Small intestine (tissue), 7 donors: Measurements from ENCODE around the gene CCDC107. TPM values are rescaled to one million over a fixed set of nuclear protein-coding genes. Genes with fewer than 3 reads are reported as not detected.

Experiments
- DNase-seq, 2 donors: peaks; one replicate each; pipeline versions ENCODE4 v3.0.0 to v3.0.0-alpha.2; 2013
- FAIRE-seq: peaks from 2 replicates; lab custom pipeline; 2012; peaks lifted over from hg19 to GRCh38; lab: Jason Lieb, UNC
- H3K27ac ChIP-seq, 3 donors: one replicate each; pipeline ENCODE4 v1.5.1; 2013; ENCODE audit warnings: low read length in 2 of 3, mild to moderate bottlenecking in 2 of 3, control low read depth in 1 of 3, inconsistent platforms in 1 of 3, low read depth in 1 of 3, moderate library complexity in 1 of 3
- H3K27me3 ChIP-seq, 3 donors: one replicate each; pipeline ENCODE4 v1.6.1; 2013; ENCODE audit warnings: low read length in 3 of 3, inconsistent platforms in 1 of 3; ENCODE audit not compliant: control insufficient read depth in 3 of 3, insufficient read depth in 3 of 3
- H3K36me3 ChIP-seq, 3 donors: one replicate each; pipeline ENCODE4 v1.6.1; 2013; ENCODE audit warnings: low read length in 3 of 3, inconsistent platforms in 1 of 3, low read depth in 1 of 3, mild to moderate bottlenecking in 1 of 3, moderate library complexity in 1 of 3; ENCODE audit not compliant: control insufficient read depth in 3 of 3, insufficient read depth in 2 of 3
- H3K4me1 ChIP-seq, 3 donors: one replicate each; pipeline ENCODE4 v1.6.1; 2013; ENCODE audit warnings: low read length in 2 of 3, inconsistent platforms in 1 of 3, low read depth in 1 of 3, mild to moderate bottlenecking in 1 of 3, moderate library complexity in 1 of 3; ENCODE audit not compliant: control insufficient read depth in 3 of 3, insufficient read depth in 2 of 3
- H3K4me3 ChIP-seq, 3 donors: one replicate each; pipeline ENCODE4 v1.5.1; 2013; ENCODE audit warnings: low read length in 3 of 3, control low read depth in 1 of 3, inconsistent platforms in 1 of 3, low read depth in 1 of 3, mild to moderate bottlenecking in 1 of 3, moderate library complexity in 1 of 3
- H3K9me3 ChIP-seq, 2 donors: one replicate each; pipeline ENCODE4 v1.6.1; 2013; ENCODE audit warnings: low read depth in 1 of 2, low read length in 1 of 2; ENCODE audit not compliant: control insufficient read depth in 2 of 2, insufficient read depth in 1 of 2
- WGBS, 3 donors: extraction: QIAGEN DNeasy Blood & Tissue Kit; methylation state at CpG; one replicate each; pipeline ENCODE4 v1.1.7; 2013; 5-methylcytosine and 5-hydroxymethylcytosine counted together
- polyA plus RNA-seq, 4 donors: library from polyadenylated mRNA; stranded (reverse) in 3 of 4; unstranded in 1 of 4; fragments of 200-250 nt in 3 of 4; fragments of 120-200 nt in 1 of 4; gene quantifications; one replicate each; pipeline versions ENCODE4 v1.2.1 to v1.2.3, GENCODE V29; 2013
- donor health status: healthy with polysubstance abuse.
- donor health status: control.
- donor health status: control.
- donor health status: Bipolar disorder and iron deficiency.
- donor health status: healthy.

Gene CCDC107
- polyA plus RNA-seq, 4 donors: 10.6 to 49.0 (median 27.3) TPM

GRCh38 chr9:35666549-35666948 lies 8.5 kb downstream of the CCDC107 start:
- H3K27me3 ChIP-seq: no peaks in the 10 kb centered on the region
- peaks cover 0 to 8% (median 0%) of the 10 kb centered on the region in 3 donors for H3K36me3 ChIP-seq
- WGBS, 3 donors: 85 to 92% (median 87%) methylated on average over 5 of the region's 5 CpGs
- peaks cover 0 to 27% (median 2%) of the 10 kb centered on the region in 3 donors for H3K4me1 ChIP-seq
- H3K9me3 ChIP-seq: no peaks in the 10 kb centered on the region
- no peak for DNase-seq
- no peak for FAIRE-seq
- H3K27ac ChIP-seq: no peak overlapping the region
- no peak overlapping the region for H3K4me3 ChIP-seq

DNA sequence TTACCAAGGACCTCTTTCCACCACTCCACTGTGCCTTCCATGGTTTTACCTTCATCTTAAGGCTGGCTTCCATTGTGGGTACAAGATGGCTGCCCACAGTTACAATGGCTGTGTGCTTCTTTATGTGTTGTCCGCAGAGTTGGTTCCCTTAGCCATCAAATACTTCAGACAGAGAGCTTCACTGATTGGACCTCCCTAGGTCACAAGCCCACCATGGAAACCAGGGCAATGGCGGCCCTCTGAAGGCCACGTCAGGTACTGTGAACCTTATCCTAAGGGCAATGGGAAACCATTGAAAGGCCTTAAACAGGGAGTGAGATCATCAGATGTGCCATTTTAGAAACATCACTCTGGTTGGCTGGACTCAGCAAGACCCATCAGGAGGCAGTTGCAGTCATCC lies 9.8 kb downstream of the CCDC107 start:
- Histone ChIP-seq H3K36me3 (no peaks in the 10 kb centered on the region), H3K27ac (no peak overlapping the region), H3K4me3 (no peak overlapping the region), H3K9me3 (no peaks in the 10 kb centered on the region), H3K4me1 (peaks cover 0 to 26% (median 2%) of the 10 kb centered on the region in 3 donors), H3K27me3 (no peaks in the 10 kb centered on the region)
- DNase-seq (no peak), FAIRE-seq (no peak)
- WGBS, 3 donors: 90 to 96% (median 96%) methylated on average over 3 of the region's 3 CpGs

DNA sequence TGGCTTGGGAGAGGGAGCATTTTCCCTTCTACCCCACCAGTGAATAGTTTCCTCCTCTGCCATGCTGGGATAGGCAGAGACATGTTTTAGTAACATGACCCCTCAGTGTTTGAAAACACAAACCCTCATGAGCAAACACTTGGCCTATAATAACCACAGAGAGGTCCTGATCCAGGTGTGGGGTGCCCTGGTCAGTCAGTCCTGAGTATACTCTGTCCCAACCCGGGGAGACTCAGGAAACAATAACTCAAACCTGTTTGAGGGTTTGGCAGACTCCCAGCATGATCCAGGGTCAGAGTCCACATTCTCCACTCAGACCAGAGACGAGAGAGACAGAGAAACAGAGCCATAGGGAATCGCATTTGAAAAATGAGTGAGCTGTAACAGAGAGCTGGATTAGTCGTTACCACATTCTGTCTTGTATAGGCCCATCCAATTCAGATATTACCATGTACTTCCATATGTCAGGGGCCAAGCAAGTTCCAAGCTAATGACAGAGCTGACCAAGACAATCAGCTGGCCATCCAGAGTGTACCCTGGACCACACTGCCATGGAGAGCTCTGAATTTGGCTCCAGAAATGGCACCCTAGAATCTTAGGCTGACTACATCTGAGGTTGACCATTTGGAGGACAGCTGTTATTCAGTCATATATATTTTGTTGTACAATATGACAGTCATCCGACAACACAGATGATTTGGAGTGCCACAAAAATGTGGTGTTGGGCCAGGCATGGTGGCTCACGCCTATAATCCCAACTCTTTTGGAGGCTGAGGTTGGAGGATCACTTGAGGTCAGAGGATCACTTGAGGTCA lies 11.4 kb downstream of the CCDC107 start:
- FAIRE-seq (no peak), DNase-seq (peak; percentile 87 to 97)
- Histone ChIP-seq H3K27ac (peak overlapping the region; percentile 46 to 58 (median 51)), H3K9me3 (no peaks in the 10 kb centered on the region), H3K4me1 (peaks cover 0 to 20% (median 5%) of the 10 kb centered on the region in 3 donors), H3K4me3 (no peak overlapping the region), H3K36me3 (no peaks in the 10 kb centered on the region), H3K27me3 (no peaks in the 10 kb centered on the region)
- 37 to 60% (median 40%) methylated on average over 6 of the region's 6 CpGs for WGBS, 3 donors

DNA sequence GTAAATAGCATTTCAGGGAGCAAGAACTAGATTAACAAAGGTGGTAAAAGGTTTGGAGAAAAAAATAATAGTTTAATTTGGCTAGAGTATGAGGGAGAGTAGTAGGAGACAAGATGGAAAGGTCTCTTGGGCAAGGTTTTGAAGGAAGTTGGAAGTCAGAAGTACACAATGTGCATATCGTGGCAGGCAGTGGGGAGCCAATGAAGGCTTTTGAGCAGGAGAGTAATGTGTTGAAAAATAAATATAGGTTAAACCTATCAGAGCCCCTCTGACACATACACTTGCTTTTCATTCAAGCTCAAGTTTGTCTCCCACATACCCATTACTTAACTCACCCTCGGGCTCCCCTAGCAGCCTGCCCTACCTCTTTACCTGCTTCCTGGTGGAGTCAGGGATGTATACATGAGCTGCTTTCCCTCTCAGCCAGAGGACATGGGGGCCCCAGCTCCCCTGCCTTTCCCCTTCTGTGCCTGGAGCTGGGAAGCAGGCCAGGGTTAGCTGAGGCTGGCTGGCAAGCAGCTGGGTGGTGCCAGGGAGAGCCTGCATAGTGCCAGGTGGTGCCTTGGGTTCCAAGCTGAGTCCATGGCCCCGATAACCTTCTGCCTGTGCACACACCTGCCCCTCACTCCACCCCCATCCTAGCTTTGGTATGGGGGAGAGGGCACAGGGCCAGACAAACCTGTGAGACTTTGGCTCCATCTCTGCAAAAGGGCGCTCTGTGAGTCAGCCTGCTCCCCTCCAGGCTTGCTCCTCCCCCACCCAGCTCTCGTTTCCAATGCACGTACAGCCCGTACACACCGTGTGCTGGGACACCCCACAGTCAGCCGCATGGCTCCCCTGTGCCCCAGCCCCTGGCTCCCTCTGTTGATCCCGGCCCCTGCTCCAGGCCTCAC lies 15.3 kb downstream of the CCDC107 start, which contains the start of gene CA9:
Gene CA9, plus strand, starts transcription at position 797 of the 893 bp plus-strand sequence. Its CDS starts 32 bp downstream, at position 829.
- Histone ChIP-seq H3K27ac (peak within 1 kb of the TSS in 2 of 3 donors; percentile 24 to 48), H3K27me3 (peaks cover 0 to 12% (median 0%) of the 10 kb centered on the region in 3 donors)
- no peak for FAIRE-seq

DNA sequence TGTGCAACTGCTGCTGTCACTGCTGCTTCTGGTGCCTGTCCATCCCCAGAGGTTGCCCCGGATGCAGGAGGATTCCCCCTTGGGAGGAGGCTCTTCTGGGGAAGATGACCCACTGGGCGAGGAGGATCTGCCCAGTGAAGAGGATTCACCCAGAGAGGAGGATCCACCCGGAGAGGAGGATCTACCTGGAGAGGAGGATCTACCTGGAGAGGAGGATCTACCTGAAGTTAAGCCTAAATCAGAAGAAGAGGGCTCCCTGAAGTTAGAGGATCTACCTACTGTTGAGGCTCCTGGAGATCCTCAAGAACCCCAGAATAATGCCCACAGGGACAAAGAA lies 15.9 kb downstream of the CCDC107 start:
- H3K4me3 ChIP-seq: no peak overlapping the region
- no peak for DNase-seq
- peaks cover 3 to 16% (median 5%) of the 10 kb centered on the region in 3 donors for H3K4me1 ChIP-seq
- no peak for FAIRE-seq
- H3K27ac ChIP-seq: peak overlapping the region in 1 of 3 donors; percentile 48
- H3K36me3 ChIP-seq: no peaks in the 10 kb centered on the region
- peaks cover 0 to 12% (median 0%) of the 10 kb centered on the region in 3 donors for H3K27me3 ChIP-seq
- H3K9me3 ChIP-seq: no peaks in the 10 kb centered on the region
- WGBS, 3 donors: 11 to 59% (median 36%) methylated on average over 3 of the region's 3 CpGs

More for the DNA sequence above, 15.3 kb downstream of the CCDC107 start, which contains the start of gene CA9:
- Histone ChIP-seq H3K9me3 (no peaks in the 10 kb centered on the region), H3K4me3 (no peak within 1 kb of the TSS), H3K4me1 (peaks cover 3 to 20% (median 5%) of the 10 kb centered on the region in 3 donors), H3K36me3 (no peaks in the 10 kb centered on the region)
- WGBS, 3 donors: 12 to 49% (median 26%) methylated on average over 10 of the region's 10 CpGs
- DNase-seq: peak in 1 of 2 donors; percentile 79

DNA sequence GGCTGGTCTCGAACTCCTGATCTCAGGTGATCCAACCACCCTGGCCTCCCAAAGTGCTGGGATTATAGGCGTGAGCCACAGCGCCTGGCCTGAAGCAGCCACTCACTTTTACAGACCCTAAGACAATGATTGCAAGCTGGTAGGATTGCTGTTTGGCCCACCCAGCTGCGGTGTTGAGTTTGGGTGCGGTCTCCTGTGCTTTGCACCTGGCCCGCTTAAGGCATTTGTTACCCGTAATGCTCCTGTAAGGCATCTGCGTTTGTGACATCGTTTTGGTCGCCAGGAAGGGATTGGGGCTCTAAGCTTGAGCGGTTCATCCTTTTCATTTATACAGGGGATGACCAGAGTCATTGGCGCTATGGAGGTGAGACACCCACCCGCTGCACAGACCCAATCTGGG lies 17.1 kb downstream of the CCDC107 start:
- H3K9me3 ChIP-seq: no peaks in the 10 kb centered on the region
- H3K36me3 ChIP-seq: no peaks in the 10 kb centered on the region
- DNase-seq (peak in 1 of 2 donors; percentile 51), FAIRE-seq (no peak)
- H3K27me3 ChIP-seq: peaks cover 0 to 12% (median 0%) of the 10 kb centered on the region in 3 donors
- peak overlapping the region in 1 of 3 donors; percentile 27 for H3K27ac ChIP-seq
- H3K4me3 ChIP-seq: peak overlapping the region in 2 of 3 donors; percentile 53 to 59
- 3 to 30% (median 28%) methylated on average over 12 to 13 of the region's 13 CpGs for WGBS, 3 donors
- H3K4me1 ChIP-seq: peaks cover 3 to 5% (median 3%) of the 10 kb centered on the region in 3 donors

- DNase-seq: peak in 1 of 2 donors; percentile 64
- no peaks in the 10 kb centered on the region for H3K9me3 ChIP-seq
- H3K4me1 ChIP-seq: peaks cover 3 to 5% (median 3%) of the 10 kb centered on the region in 3 donors
- H3K27ac ChIP-seq: peak overlapping the region in 1 of 3 donors; percentile 14
- peak overlapping the region in 2 of 3 donors; percentile 53 to 59 for H3K4me3 ChIP-seq
- WGBS, 3 donors: 10 to 12% (median 10%) methylated on average over 44 to 51 of the region's 51 CpGs
- FAIRE-seq: no peak
- H3K36me3 ChIP-seq: no peaks in the 10 kb centered on the region
- peaks cover 0 to 12% (median 0%) of the 10 kb centered on the region in 3 donors for H3K27me3 ChIP-seq
These were observed 17.8 kb downstream of the CCDC107 start for GRCh38 chr9:35675732-35676392.
